ENCODE results near the gene LUZP1.

Gene LUZP1

GRCh38 chr1:23188434-23188884, 19.8 kb upstream of the LUZP1 start:
- DNase-seq (ENCODE audit: low read depth): no peak

- no peak for DNase-seq (ENCODE audit: low read depth)
Measured at GRCh38 chr1:23187637-23188036, 19.0 kb upstream of the LUZP1 start.

- no peak for DNase-seq (ENCODE audit: low read depth)
Measured at GRCh38 chr1:23185381-23185780, 16.7 kb upstream of the LUZP1 start.

GRCh38 chr1:23184212-23184934, 15.7 kb upstream of the LUZP1 start:
- DNase-seq (ENCODE audit: low read depth): peak; percentile 34

GRCh38 chr1:23179862-23180261, 11.2 kb upstream of the LUZP1 start:
- DNase-seq (ENCODE audit: low read depth): no peak

- DNase-seq (ENCODE audit: low read depth): no peak
Measured at GRCh38 chr1:23178950-23179349, 10.3 kb upstream of the LUZP1 start.

- no peak for DNase-seq (ENCODE audit: low read depth)
Measured at GRCh38 chr1:23178414-23178813, 9.8 kb upstream of the LUZP1 start.

GRCh38 chr1:23177438-23178380, 9.1 kb upstream of the LUZP1 start:
- DNase-seq (ENCODE audit: low read depth): peak; percentile 25

GRCh38 chr1:23177031-23177430, 8.4 kb upstream of the LUZP1 start:
- no peak for DNase-seq (ENCODE audit: low read depth)

- DNase-seq (ENCODE audit: low read depth): no peak
Measured at GRCh38 chr1:23174426-23175110, 5.9 kb upstream of the LUZP1 start.

GRCh38 chr1:23171181-23171755, 2.6 kb upstream of the LUZP1 start:
- DNase-seq (ENCODE audit: low read depth): no peak

GRCh38 chr1:23169727-23170335, 1.2 kb upstream of the LUZP1 start:
- no peak for DNase-seq (ENCODE audit: low read depth)

- DNase-seq (ENCODE audit: low read depth): no peak
Measured at GRCh38 chr1:23169195-23169575, 529 bp upstream of the LUZP1 start.

GRCh38 chr1:23168079-23168444, 594 bp downstream of the LUZP1 start:
- peak; percentile 9 for DNase-seq (ENCODE audit: low read depth)

- DNase-seq (ENCODE audit: low read depth): peak; percentile 18
Measured at GRCh38 chr1:23167353-23168078, 1.1 kb downstream of the LUZP1 start.

GRCh38 chr1:23166854-23167253, 1.8 kb downstream of the LUZP1 start:
- no peak for DNase-seq (ENCODE audit: low read depth)

- no peak for DNase-seq (ENCODE audit: low read depth)
Measured at GRCh38 chr1:23163395-23163794, 5.3 kb downstream of the LUZP1 start.

GRCh38 chr1:23159963-23160877, 8.4 kb downstream of the LUZP1 start:
- DNase-seq (ENCODE audit: low read depth): no peak

- no peak for DNase-seq (ENCODE audit: low read depth)
Measured at GRCh38 chr1:23156940-23157339, 11.7 kb downstream of the LUZP1 start.
